Cardiac fibroblast (primary cell): ENCODE data around the gene C3orf52.

Experiments
- DNase-seq, 2 donors: peaks; one replicate each; pipeline versions ENCODE4 v3.0.0 to v3.0.0-alpha.2; 2010; ENCODE audit warnings: low read depth in 2 of 2
- H3K4me3 ChIP-seq, 2 donors: replicated peaks in 1 of 2; 1 replicate in 1 of 2; 2 replicates in 1 of 2; pipeline ENCODE4 v1.5.1; 2011; ENCODE audit warnings: low read depth in 2 of 2, low read length in 2 of 2, mild to moderate bottlenecking in 2 of 2, moderate library complexity in 1 of 2
- CTCF ChIP-seq: IDR thresholded peaks from one replicate; pipeline ENCODE4 v1.5.1; 2011; ENCODE audit warnings: low read depth, mild to moderate bottlenecking, low read length, inconsistent platforms

The C3orf52 gene

GRCh38 chr3:112136959-112137693 is 50.9 kb downstream of the C3orf52 start:
- H3K4me3 ChIP-seq, result no peak overlapping the region
- DNase-seq, result peak; percentile 54 to 63
- TF ChIP-seq CTCF, result peak; percentile 60

GRCh38 chr3:112137781-112138180 is 51.6 kb downstream of the C3orf52 start:
- DNase-seq, result no peak
- no peak for TF ChIP-seq CTCF
- no peak overlapping the region for H3K4me3 ChIP-seq

GRCh38 chr3:112138219-112138969 is 52.2 kb downstream of the C3orf52 start:
- no peak for TF ChIP-seq CTCF
- DNase-seq, result no peak

GRCh38 chr3:112140584-112140983 is 54.4 kb downstream of the C3orf52 start:
- no peak overlapping the region for H3K4me3 ChIP-seq
- no peak for DNase-seq
- no peak for TF ChIP-seq CTCF

More at GRCh38 chr3:112138219-112138969, 52.2 kb downstream of the C3orf52 start:
- H3K4me3 ChIP-seq, result no peak overlapping the region

- TF ChIP-seq CTCF, result no peak
- DNase-seq, result no peak
Observed at GRCh38 chr3:112141293-112141692, 55.1 kb downstream of the C3orf52 start.

GRCh38 chr3:112143251-112143650 is 57.1 kb downstream of the C3orf52 start:
- no peak for TF ChIP-seq CTCF
- peak in 1 of 2 donors; percentile 12 for DNase-seq
- no peak overlapping the region for H3K4me3 ChIP-seq

More at GRCh38 chr3:112141293-112141692, 55.1 kb downstream of the C3orf52 start:
- no peak overlapping the region for H3K4me3 ChIP-seq
